ENCODE data around the gene ANKFN1. TPM values are rescaled to one million over a fixed set of nuclear protein-coding genes. Genes with fewer than 3 reads are reported as not detected.

Gene ANKFN1
- polyA plus RNA-seq, 1 donor, result 0.24 TPM

- Histone ChIP-seq H3K27ac (ENCODE audit: low read length) (no peak overlapping the region), H3K36me3 (ENCODE audit: control insufficient read depth, insufficient read depth, low read length) (no peaks in the 10 kb centered on the region), H3K27me3 (ENCODE audit: control insufficient read depth, insufficient read depth, low read length) (no peaks in the 10 kb centered on the region), H3K4me3 (ENCODE audit: low read length) (no peak overlapping the region), H3K4me1 (ENCODE audit: control insufficient read depth, insufficient read depth, low read length) (no peaks in the 10 kb centered on the region), H3K9me3 (ENCODE audit: control insufficient read depth, low read depth, low read length) (no peaks in the 10 kb centered on the region)
- WGBS (ENCODE audit: insufficient coverage, low lambda C conversion rate), result 100% methylated on average over 3 of the region's 9 CpGs
- no peak for DNase-seq
Observed at GRCh38 chr17:56121191-56122051, 31.9 kb upstream of the ANKFN1 start.

GRCh38 chr17:56125830-56126819 lies 27.1 kb upstream of the ANKFN1 start:
- H3K4me1 ChIP-seq (ENCODE audit: control insufficient read depth, insufficient read depth, low read length), result no peaks in the 10 kb centered on the region
- WGBS (ENCODE audit: insufficient coverage, low lambda C conversion rate), result no CpG with 5 or more reads among the region's 14 CpGs
- H3K36me3 ChIP-seq (ENCODE audit: control insufficient read depth, insufficient read depth, low read length), result no peaks in the 10 kb centered on the region
- peak; percentile 14 to 28 for DNase-seq
- no peak overlapping the region for H3K27ac ChIP-seq (ENCODE audit: low read length)
- no peaks in the 10 kb centered on the region for H3K9me3 ChIP-seq (ENCODE audit: control insufficient read depth, low read depth, low read length)
- H3K27me3 ChIP-seq (ENCODE audit: control insufficient read depth, insufficient read depth, low read length), result no peaks in the 10 kb centered on the region
- no peak overlapping the region for H3K4me3 ChIP-seq (ENCODE audit: low read length)

- WGBS (ENCODE audit: insufficient coverage, low lambda C conversion rate), result 92% methylated on average over 2 of the region's 9 CpGs
Observed at GRCh38 chr17:56130026-56130425, 23.2 kb upstream of the ANKFN1 start.

GRCh38 chr17:56130631-56131030 lies 22.6 kb upstream of the ANKFN1 start:
- DNase-seq, result no peak
- Histone ChIP-seq H3K4me1 (ENCODE audit: control insufficient read depth, insufficient read depth, low read length) (no peaks in the 10 kb centered on the region), H3K9me3 (ENCODE audit: control insufficient read depth, low read depth, low read length) (no peaks in the 10 kb centered on the region), H3K4me3 (ENCODE audit: low read length) (no peak overlapping the region), H3K27ac (ENCODE audit: low read length) (no peak overlapping the region), H3K36me3 (ENCODE audit: control insufficient read depth, insufficient read depth, low read length) (no peaks in the 10 kb centered on the region), H3K27me3 (ENCODE audit: control insufficient read depth, insufficient read depth, low read length) (no peaks in the 10 kb centered on the region)
- WGBS (ENCODE audit: insufficient coverage, low lambda C conversion rate), result 80% methylated on average over 1 of the region's 1 CpG

More at GRCh38 chr17:56130026-56130425, 23.2 kb upstream of the ANKFN1 start:
- no peaks in the 10 kb centered on the region for H3K36me3 ChIP-seq (ENCODE audit: control insufficient read depth, insufficient read depth, low read length)
- no peak overlapping the region for H3K4me3 ChIP-seq (ENCODE audit: low read length)
- no peak overlapping the region for H3K27ac ChIP-seq (ENCODE audit: low read length)
- no peaks in the 10 kb centered on the region for H3K4me1 ChIP-seq (ENCODE audit: control insufficient read depth, insufficient read depth, low read length)
- no peaks in the 10 kb centered on the region for H3K27me3 ChIP-seq (ENCODE audit: control insufficient read depth, insufficient read depth, low read length)
- H3K9me3 ChIP-seq (ENCODE audit: control insufficient read depth, low read depth, low read length), result no peaks in the 10 kb centered on the region
- no peak for DNase-seq

GRCh38 chr17:56131431-56131830 lies 21.8 kb upstream of the ANKFN1 start:
- Histone ChIP-seq H3K9me3 (ENCODE audit: control insufficient read depth, low read depth, low read length) (no peaks in the 10 kb centered on the region), H3K4me3 (ENCODE audit: low read length) (no peak overlapping the region), H3K36me3 (ENCODE audit: control insufficient read depth, insufficient read depth, low read length) (no peaks in the 10 kb centered on the region), H3K27me3 (ENCODE audit: control insufficient read depth, insufficient read depth, low read length) (no peaks in the 10 kb centered on the region), H3K4me1 (ENCODE audit: control insufficient read depth, insufficient read depth, low read length) (peaks cover 5% of the 10 kb centered on the region), H3K27ac (ENCODE audit: low read length) (no peak overlapping the region)
- no peak for DNase-seq
- no CpG with 5 or more reads among the region's 3 CpGs for WGBS (ENCODE audit: insufficient coverage, low lambda C conversion rate)

GRCh38 chr17:56136301-56136700 lies 17.0 kb upstream of the ANKFN1 start:
- peaks cover 5% of the 10 kb centered on the region for H3K4me1 ChIP-seq (ENCODE audit: control insufficient read depth, insufficient read depth, low read length)
- H3K4me3 ChIP-seq (ENCODE audit: low read length), result no peak overlapping the region
- no peak for DNase-seq
- no CpG with 5 or more reads among the region's 1 CpG for whole genome bisulfite sequencing (ENCODE audit: insufficient coverage, low lambda C conversion rate)
- no peaks in the 10 kb centered on the region for H3K9me3 ChIP-seq (ENCODE audit: control insufficient read depth, low read depth, low read length)
- H3K27ac ChIP-seq (ENCODE audit: low read length), result no peak overlapping the region
- no peaks in the 10 kb centered on the region for H3K27me3 ChIP-seq (ENCODE audit: control insufficient read depth, insufficient read depth, low read length)
- no peaks in the 10 kb centered on the region for H3K36me3 ChIP-seq (ENCODE audit: control insufficient read depth, insufficient read depth, low read length)

- H3K36me3 ChIP-seq (ENCODE audit: control insufficient read depth, insufficient read depth, low read length), result no peaks in the 10 kb centered on the region
- no peak overlapping the region for H3K4me3 ChIP-seq (ENCODE audit: low read length)
- 100% methylated on average over 1 of the region's 7 CpGs for WGBS (ENCODE audit: insufficient coverage, low lambda C conversion rate)
- H3K27me3 ChIP-seq (ENCODE audit: control insufficient read depth, insufficient read depth, low read length), result no peaks in the 10 kb centered on the region
- no peak for DNase-seq
- H3K4me1 ChIP-seq (ENCODE audit: control insufficient read depth, insufficient read depth, low read length), result peaks cover 29% of the 10 kb centered on the region
- no peaks in the 10 kb centered on the region for H3K9me3 ChIP-seq (ENCODE audit: control insufficient read depth, low read depth, low read length)
- H3K27ac ChIP-seq (ENCODE audit: low read length), result no peak overlapping the region
Observed at GRCh38 chr17:56141046-56141839, 12.0 kb upstream of the ANKFN1 start.

- Histone ChIP-seq H3K4me3 (ENCODE audit: low read length) (no peak overlapping the region), H3K36me3 (ENCODE audit: control insufficient read depth, insufficient read depth, low read length) (no peaks in the 10 kb centered on the region), H3K27ac (ENCODE audit: low read length) (no peak overlapping the region), H3K27me3 (ENCODE audit: control insufficient read depth, insufficient read depth, low read length) (no peaks in the 10 kb centered on the region), H3K9me3 (ENCODE audit: control insufficient read depth, low read depth, low read length) (no peaks in the 10 kb centered on the region), H3K4me1 (ENCODE audit: control insufficient read depth, insufficient read depth, low read length) (peaks cover 35% of the 10 kb centered on the region)
- WGBS (ENCODE audit: insufficient coverage, low lambda C conversion rate), result no CpG with 5 or more reads among the region's 1 CpG
- no peak for DNase-seq
Observed at GRCh38 chr17:56142325-56142724, 10.9 kb upstream of the ANKFN1 start.

GRCh38 chr17:56142781-56143180 lies 10.5 kb upstream of the ANKFN1 start:
- no peak for DNase-seq
- peaks cover 40% of the 10 kb centered on the region for H3K4me1 ChIP-seq (ENCODE audit: control insufficient read depth, insufficient read depth, low read length)
- no peak overlapping the region for H3K27ac ChIP-seq (ENCODE audit: low read length)
- H3K27me3 ChIP-seq (ENCODE audit: control insufficient read depth, insufficient read depth, low read length), result no peaks in the 10 kb centered on the region
- no peaks in the 10 kb centered on the region for H3K9me3 ChIP-seq (ENCODE audit: control insufficient read depth, low read depth, low read length)
- H3K4me3 ChIP-seq (ENCODE audit: low read length), result no peak overlapping the region
- H3K36me3 ChIP-seq (ENCODE audit: control insufficient read depth, insufficient read depth, low read length), result no peaks in the 10 kb centered on the region
- 100% methylated on average over 1 of the region's 4 CpGs for WGBS (ENCODE audit: insufficient coverage, low lambda C conversion rate)

GRCh38 chr17:56144223-56144622 lies 9.1 kb upstream of the ANKFN1 start:
- Histone ChIP-seq H3K27me3 (ENCODE audit: control insufficient read depth, insufficient read depth, low read length) (no peaks in the 10 kb centered on the region), H3K27ac (ENCODE audit: low read length) (peak overlapping the region; percentile 68), H3K4me1 (ENCODE audit: control insufficient read depth, insufficient read depth, low read length) (peaks cover 45% of the 10 kb centered on the region), H3K36me3 (ENCODE audit: control insufficient read depth, insufficient read depth, low read length) (no peaks in the 10 kb centered on the region), H3K4me3 (ENCODE audit: low read length) (no peak overlapping the region), H3K9me3 (ENCODE audit: control insufficient read depth, low read depth, low read length) (no peaks in the 10 kb centered on the region)
- no CpG with 5 or more reads among the region's 3 CpGs for WGBS (ENCODE audit: insufficient coverage, low lambda C conversion rate)
- peak; percentile 61 to 84 for DNase-seq

All from large intestine (tissue), 3 donors.